GM23338 (cell line): ENCODE measurements around the gene DTX4. TPM values are rescaled to one million over a fixed set of nuclear protein-coding genes. Genes with fewer than 3 reads are reported as not detected.
A peak's percentile ranks its signal among the peaks of the same experiment; 100 is the strongest.

ENCODE experiments used
- ATAC-seq: fragments of 200-7000 bp; cut with Tn5 transposase; 3 replicates; pipeline ENCODE4 v1.9.1; 2020
- DNase-seq: peaks from one replicate; pipeline ENCODE4 v3.0.0-alpha.2; 2015; ENCODE audit warnings: low spot score
- H2AFZ ChIP-seq: fragments of 200-600 bp; sonication (generic); 2 replicates; pipeline ENCODE4 v1.8.0; 2016; ENCODE audit warnings: antibody characterized with exemption, mild to moderate bottlenecking, moderate library complexity
- H3F3A ChIP-seq: fragments of 200-600 bp; sonication (generic); replicated peaks from 2 replicates; pipeline ENCODE4 v1.8.0; 2017; ENCODE audit warnings: antibody characterized with exemption, mixed run types, low read depth
- H3K27ac ChIP-seq: fragments of 200-600 bp; sonication (generic); 2 replicates; pipeline ENCODE4 v1.6.1; 2016; ENCODE audit warnings: low read depth
- H3K27me3 ChIP-seq: fragments of 200-600 bp; sonication (generic); 2 replicates; pipeline ENCODE4 v1.8.0; 2016; ENCODE audit warnings: mild to moderate bottlenecking, mixed run types, moderate library complexity; ENCODE audit not compliant: insufficient read depth
- H3K36me3 ChIP-seq: fragments of 200-600 bp; sonication (generic); 2 replicates; pipeline ENCODE4 v1.8.0; 2016; ENCODE audit warnings: mild to moderate bottlenecking; ENCODE audit not compliant: insufficient read depth
- H3K4me1 ChIP-seq: fragments of 200-600 bp; sonication (generic); 2 replicates; pipeline ENCODE4 v1.8.0; 2016; ENCODE audit warnings: mild to moderate bottlenecking, moderate library complexity; ENCODE audit not compliant: insufficient read depth
- H3K4me2 ChIP-seq: fragments of 200-600 bp; sonication (generic); 2 replicates; pipeline ENCODE4 v1.7.1; 2017; ENCODE audit warnings: mixed run types
- H3K4me3 ChIP-seq: fragments of 200-600 bp; sonication (generic); 2 replicates; pipeline ENCODE4 v1.6.1; 2016; ENCODE audit warnings: mixed run types
- H3K79me2 ChIP-seq: fragments of 200-600 bp; sonication (generic); replicated peaks from 2 replicates; pipeline ENCODE4 v1.8.0; 2017; ENCODE audit warnings: mild to moderate bottlenecking; ENCODE audit not compliant: insufficient read depth
- H3K9me2 ChIP-seq: fragments of 200-600 bp; sonication (generic); 2 replicates; pipeline ENCODE4 v1.8.0; 2017; ENCODE audit not compliant: insufficient read depth
- H4K20me1 ChIP-seq: fragments of 200-600 bp; sonication (generic); replicated peaks from 2 replicates; pipeline ENCODE4 v1.8.0; 2017; ENCODE audit warnings: mild to moderate bottlenecking; ENCODE audit not compliant: insufficient read depth
- H3K27ac Mint-ChIP-seq: 2 replicates; pipeline ENCODE4 v1.8.0; 2020; ENCODE audit warnings: inconsistent platforms, mild to moderate bottlenecking, moderate library complexity, mixed read lengths
- H3K27me3 Mint-ChIP-seq: 3 replicates; pipeline ENCODE4 v1.8.0; 2022; ENCODE audit warnings: low read depth, mild to moderate bottlenecking, moderate library complexity, mixed read lengths, inconsistent platforms; ENCODE audit not compliant: insufficient read depth, poor library complexity
- H3K36me3 Mint-ChIP-seq: 3 replicates; pipeline ENCODE4 v1.8.0; 2021; ENCODE audit warnings: low read depth, mild to moderate bottlenecking, inconsistent platforms, moderate library complexity, mixed read lengths
- H3K4me1 Mint-ChIP-seq: 3 replicates; pipeline ENCODE4 v1.8.0; 2020; ENCODE audit warnings: mild to moderate bottlenecking, inconsistent platforms, mixed read lengths
- H3K4me3 Mint-ChIP-seq: 3 replicates; pipeline ENCODE4 v1.8.0; 2021; ENCODE audit warnings: moderate library complexity, mild to moderate bottlenecking, inconsistent platforms, mixed read lengths
- H3K9me3 Mint-ChIP-seq: 3 replicates; pipeline ENCODE4 v1.8.0; 2020; ENCODE audit warnings: moderate library complexity, mild to moderate bottlenecking, inconsistent platforms, mixed read lengths
- CREB1 ChIP-seq: fragments of 250-450 bp; sonication (Bioruptor Pico); IDR thresholded peaks from 2 replicates; pipeline ENCODE4 v1.5.0; 2020; ENCODE audit warnings: low read depth, mild to moderate bottlenecking, moderate library complexity
- CTCF ChIP-seq, 2 experiments: fragments of 200-600 bp in 1 of 2; sonication (generic) in 1 of 2; conservative IDR thresholded peaks; 2 replicates each; pipeline versions ENCODE4 v1.5.1 to v1.6.1; 2016 to 2017; ENCODE audit warnings: antibody characterized with exemption in 2 of 2, low read depth in 2 of 2, mild to moderate bottlenecking in 2 of 2, moderate library complexity in 1 of 2
- EZH2phosphoT487 ChIP-seq: fragments of 200-600 bp; sonication (generic); IDR thresholded peaks from one replicate; pipeline ENCODE4 v1.8.1; 2018; ENCODE audit warnings: antibody characterized with exemption; ENCODE audit not compliant: unreplicated experiment
- REST ChIP-seq: IDR thresholded peaks from one replicate; pipeline ENCODE4 v1.6.1; 2018; ENCODE audit warnings: antibody characterized with exemption; ENCODE audit not compliant: unreplicated experiment
- ZNF331 ChIP-seq: fragments of 250-450 bp; sonication (Bioruptor Pico); IDR thresholded peaks from 2 replicates; pipeline ENCODE4 v1.5.0; 2020; ENCODE audit warnings: low read depth, mild to moderate bottlenecking, moderate library complexity
- polyA plus RNA-seq: library from polyadenylated mRNA; unstranded; fragments of >200 nt; fragmentation: Nextera tagmentation; extraction: Ambion mirVana; gene quantifications from 2 replicates; pipeline ENCODE4 v1.2.1, GENCODE V29; 2016
- total RNA-seq: library from RNA; depleted of rRNA; stranded (reverse); fragments of >200 nt; shearing (Covaris generic); gene quantifications from 2 replicates; pipeline ENCODE4 v1.2.3, GENCODE V29; 2014
- TF ChIP-seq, protein P1 (sequence below): IDR thresholded peaks from 2 replicates; pipeline ENCODE4 v1.6.1; 2016; ENCODE audit warnings: antibody characterized with exemption
- TF ChIP-seq, protein P2 (sequence below): fragments of 250-450 bp; sonication (Bioruptor Pico); IDR thresholded peaks from 2 replicates; pipeline ENCODE4 v1.5.0; 2020; ENCODE audit warnings: mild to moderate bottlenecking, moderate library complexity

The DTX4 gene
- total and polyA plus RNA-seq, 2 experiments from 2014 or later: 4.2 to 14.7 TPM

- H3K4me2 ChIP-seq: peak overlapping the region; percentile 84; the same call in 1 of the 2 replicates
- H3K36me3 ChIP-seq: no peaks in the 10 kb centered on the region
- TF ChIP-seq, protein P1, sequence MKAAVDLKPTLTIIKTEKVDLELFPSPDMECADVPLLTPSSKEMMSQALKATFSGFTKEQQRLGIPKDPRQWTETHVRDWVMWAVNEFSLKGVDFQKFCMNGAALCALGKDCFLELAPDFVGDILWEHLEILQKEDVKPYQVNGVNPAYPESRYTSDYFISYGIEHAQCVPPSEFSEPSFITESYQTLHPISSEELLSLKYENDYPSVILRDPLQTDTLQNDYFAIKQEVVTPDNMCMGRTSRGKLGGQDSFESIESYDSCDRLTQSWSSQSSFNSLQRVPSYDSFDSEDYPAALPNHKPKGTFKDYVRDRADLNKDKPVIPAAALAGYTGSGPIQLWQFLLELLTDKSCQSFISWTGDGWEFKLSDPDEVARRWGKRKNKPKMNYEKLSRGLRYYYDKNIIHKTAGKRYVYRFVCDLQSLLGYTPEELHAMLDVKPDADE: no peak
- TF ChIP-seq CTCF (conservative IDR thresholded peaks at IDR 0.05; ENCODE audit: low read depth in 2 of 2) (no peak), ZNF331 (no peak)
- H2AFZ ChIP-seq: no peak overlapping the region
- no peak overlapping the region for H3K27ac ChIP-seq
- H3K27ac Mint-ChIP-seq: no peak overlapping the region
- no peaks in the 10 kb centered on the region for H3K9me2 ChIP-seq
- H3K4me3 Mint-ChIP-seq: peak overlapping the region; percentile 92; the same call in 1 of the 3 replicates
- peaks cover 7% of the 10 kb centered on the region; the same call in 1 of the 2 replicates for H3F3A ChIP-seq
- no peak for DNase-seq
- H3K4me3 ChIP-seq: peak overlapping the region; percentile 63; the same call in 1 of the 2 replicates
- H3K36me3 Mint-ChIP-seq: peaks cover 21% of the 10 kb centered on the region
- peaks cover 26% of the 10 kb centered on the region for H3K4me1 ChIP-seq
- peaks cover 14% of the 10 kb centered on the region for H3K27me3 Mint-ChIP-seq
- H4K20me1 ChIP-seq: no peaks in the 10 kb centered on the region
- no peak for ATAC-seq
- peaks cover 25% of the 10 kb centered on the region for H3K4me1 Mint-ChIP-seq
- H3K27me3 ChIP-seq: peaks cover 4% of the 10 kb centered on the region; the same call in 1 of the 2 replicates
- H3K9me3 Mint-ChIP-seq: peaks cover 13% of the 10 kb centered on the region
- peaks cover 9% of the 10 kb centered on the region; the same call in 1 of the 2 replicates for H3K79me2 ChIP-seq
Measured at GRCh38 chr11:59141191-59141590, 30.7 kb upstream of the DTX4 start.

DNA sequence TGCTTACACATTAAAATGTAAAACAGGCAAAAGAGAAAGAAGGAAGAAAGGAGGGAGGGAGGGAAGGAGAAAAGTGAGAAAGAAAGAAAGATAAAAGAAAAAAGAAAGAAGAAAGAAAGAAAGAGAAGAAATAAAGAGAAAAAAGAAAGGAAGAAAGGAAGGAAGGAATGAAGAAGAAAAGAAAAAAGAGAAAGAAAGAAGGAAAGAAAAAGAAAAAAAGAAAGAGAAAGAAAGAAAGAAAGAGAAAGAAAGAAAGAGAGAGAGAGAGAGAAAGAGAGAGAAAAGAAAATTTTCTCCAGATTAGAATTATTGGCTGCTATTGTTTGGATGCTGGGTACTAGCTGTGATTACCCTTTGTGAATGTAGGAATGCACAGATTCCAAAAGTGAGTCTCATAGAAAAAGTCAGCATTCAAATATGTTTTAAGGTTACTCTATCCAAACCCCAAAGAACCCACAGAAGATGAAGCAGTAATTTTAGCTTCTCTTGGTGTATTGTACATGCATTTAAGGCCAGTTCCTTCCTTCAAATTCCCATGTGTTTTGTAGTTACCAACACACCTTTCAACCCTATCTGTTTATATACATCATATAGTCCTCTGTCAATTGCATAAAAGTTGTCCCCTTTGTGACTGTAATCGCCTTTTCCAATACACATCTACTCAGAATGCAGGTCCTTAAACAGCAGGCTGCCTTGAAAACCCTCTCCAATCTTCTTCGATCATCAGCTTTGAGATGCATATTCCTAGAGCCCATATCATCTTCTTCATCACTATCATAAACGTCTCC lies 30.1 kb upstream of the DTX4 start:
- peak overlapping the region; percentile 84 for H2AFZ ChIP-seq
- ATAC-seq: no peak
- H3K4me2 ChIP-seq: peak overlapping the region; percentile 84
- Mint-ChIP-seq H3K9me3 (peaks cover 13% of the 10 kb centered on the region), H3K4me3 (peak overlapping the region; percentile 92), H3K27me3 (peaks cover 14% of the 10 kb centered on the region), H3K27ac (peak overlapping the region; percentile 96), H3K36me3 (peaks cover 21% of the 10 kb centered on the region), H3K4me1 (peaks cover 25% of the 10 kb centered on the region)
- peaks cover 4% of the 10 kb centered on the region; the same call in 1 of the 2 replicates for H3K27me3 ChIP-seq
- DNase-seq: peak; percentile 13
- no peaks in the 10 kb centered on the region for H4K20me1 ChIP-seq
- H3F3A ChIP-seq: peaks cover 7% of the 10 kb centered on the region; the same call in 1 of the 2 replicates
- peaks cover 13% of the 10 kb centered on the region; the same call in 1 of the 2 replicates for H3K79me2 ChIP-seq
- no peaks in the 10 kb centered on the region for H3K36me3 ChIP-seq
- H3K27ac ChIP-seq: peak overlapping the region; percentile 91
- H3K9me2 ChIP-seq: no peaks in the 10 kb centered on the region
- peak overlapping the region; percentile 63 for H3K4me3 ChIP-seq
- H3K4me1 ChIP-seq: peaks cover 26% of the 10 kb centered on the region
- no peak for TF ChIP-seq REST
- TF ChIP-seq, protein P2, sequence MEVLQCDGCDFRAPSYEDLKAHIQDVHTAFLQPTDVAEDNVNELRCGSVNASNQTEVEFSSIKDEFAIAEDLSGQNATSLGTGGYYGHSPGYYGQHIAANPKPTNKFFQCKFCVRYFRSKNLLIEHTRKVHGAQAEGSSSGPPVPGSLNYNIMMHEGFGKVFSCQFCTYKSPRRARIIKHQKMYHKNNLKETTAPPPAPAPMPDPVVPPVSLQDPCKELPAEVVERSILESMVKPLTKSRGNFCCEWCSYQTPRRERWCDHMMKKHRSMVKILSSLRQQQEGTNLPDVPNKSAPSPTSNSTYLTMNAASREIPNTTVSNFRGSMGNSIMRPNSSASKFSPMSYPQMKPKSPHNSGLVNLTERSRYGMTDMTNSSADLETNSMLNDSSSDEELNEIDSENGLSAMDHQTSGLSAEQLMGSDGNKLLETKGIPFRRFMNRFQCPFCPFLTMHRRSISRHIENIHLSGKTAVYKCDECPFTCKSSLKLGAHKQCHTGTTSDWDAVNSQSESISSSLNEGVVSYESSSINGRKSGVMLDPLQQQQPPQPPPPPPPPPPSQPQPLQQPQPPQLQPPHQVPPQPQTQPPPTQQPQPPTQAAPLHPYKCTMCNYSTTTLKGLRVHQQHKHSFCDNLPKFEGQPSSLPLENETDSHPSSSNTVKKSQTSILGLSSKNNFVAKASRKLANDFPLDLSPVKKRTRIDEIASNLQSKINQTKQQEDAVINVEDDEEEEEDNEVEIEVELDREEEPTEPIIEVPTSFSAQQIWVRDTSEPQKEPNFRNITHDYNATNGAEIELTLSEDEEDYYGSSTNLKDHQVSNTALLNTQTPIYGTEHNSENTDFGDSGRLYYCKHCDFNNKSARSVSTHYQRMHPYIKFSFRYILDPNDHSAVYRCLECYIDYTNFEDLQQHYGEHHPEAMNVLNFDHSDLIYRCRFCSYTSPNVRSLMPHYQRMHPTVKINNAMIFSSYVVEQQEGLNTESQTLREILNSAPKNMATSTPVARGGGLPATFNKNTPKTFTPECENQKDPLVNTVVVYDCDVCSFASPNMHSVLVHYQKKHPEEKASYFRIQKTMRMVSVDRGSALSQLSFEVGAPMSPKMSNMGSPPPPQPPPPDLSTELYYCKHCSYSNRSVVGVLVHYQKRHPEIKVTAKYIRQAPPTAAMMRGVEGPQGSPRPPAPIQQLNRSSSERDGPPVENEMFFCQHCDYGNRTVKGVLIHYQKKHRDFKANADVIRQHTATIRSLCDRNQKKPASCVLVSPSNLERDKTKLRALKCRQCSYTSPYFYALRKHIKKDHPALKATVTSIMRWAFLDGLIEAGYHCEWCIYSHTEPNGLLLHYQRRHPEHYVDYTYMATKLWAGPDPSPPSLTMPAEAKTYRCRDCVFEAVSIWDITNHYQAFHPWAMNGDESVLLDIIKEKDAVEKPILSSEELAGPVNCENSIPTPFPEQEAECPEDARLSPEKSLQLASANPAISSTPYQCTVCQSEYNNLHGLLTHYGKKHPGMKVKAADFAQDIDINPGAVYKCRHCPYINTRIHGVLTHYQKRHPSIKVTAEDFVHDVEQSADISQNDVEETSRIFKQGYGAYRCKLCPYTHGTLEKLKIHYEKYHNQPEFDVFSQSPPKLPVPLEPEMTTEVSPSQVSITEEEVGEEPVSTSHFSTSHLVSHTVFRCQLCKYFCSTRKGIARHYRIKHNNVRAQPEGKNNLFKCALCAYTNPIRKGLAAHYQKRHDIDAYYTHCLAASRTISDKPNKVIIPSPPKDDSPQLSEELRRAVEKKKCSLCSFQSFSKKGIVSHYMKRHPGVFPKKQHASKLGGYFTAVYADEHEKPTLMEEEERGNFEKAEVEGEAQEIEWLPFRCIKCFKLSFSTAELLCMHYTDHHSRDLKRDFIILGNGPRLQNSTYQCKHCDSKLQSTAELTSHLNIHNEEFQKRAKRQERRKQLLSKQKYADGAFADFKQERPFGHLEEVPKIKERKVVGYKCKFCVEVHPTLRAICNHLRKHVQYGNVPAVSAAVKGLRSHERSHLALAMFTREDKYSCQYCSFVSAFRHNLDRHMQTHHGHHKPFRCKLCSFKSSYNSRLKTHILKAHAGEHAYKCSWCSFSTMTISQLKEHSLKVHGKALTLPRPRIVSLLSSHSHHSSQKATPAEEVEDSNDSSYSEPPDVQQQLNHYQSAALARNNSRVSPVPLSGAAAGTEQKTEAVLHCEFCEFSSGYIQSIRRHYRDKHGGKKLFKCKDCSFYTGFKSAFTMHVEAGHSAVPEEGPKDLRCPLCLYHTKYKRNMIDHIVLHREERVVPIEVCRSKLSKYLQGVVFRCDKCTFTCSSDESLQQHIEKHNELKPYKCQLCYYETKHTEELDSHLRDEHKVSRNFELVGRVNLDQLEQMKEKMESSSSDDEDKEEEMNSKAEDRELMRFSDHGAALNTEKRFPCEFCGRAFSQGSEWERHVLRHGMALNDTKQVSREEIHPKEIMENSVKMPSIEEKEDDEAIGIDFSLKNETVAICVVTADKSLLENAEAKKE: no peak
- TF ChIP-seq EZH2phosphoT487: no peak
- no peak for TF ChIP-seq CREB1
